H54 (cell line): ENCODE results near the gene GPR162.
A peak's percentile ranks its signal among the peaks of the same experiment; 100 is the strongest.
"Not testable (repeated sequence)": the region's sequence is repeated elsewhere in the genome, so short reads cannot be mapped to it uniquely, and the experiment has no call there.

Experiments used
- DNase-seq: peaks from one replicate; pipeline ENCODE4 v3.0.0; 2011; ENCODE audit warnings: low spot score, mixed read lengths; ENCODE audit not compliant: insufficient read length
- FAIRE-seq: peaks from 3 replicates; lab custom pipeline; 2011; peaks lifted over from hg19 to GRCh38; lab: Jason Lieb, UNC
- POLR2A ChIP-seq: IDR thresholded peaks from 2 replicates; pipeline ENCODE4 v1.6.1; 2011; ENCODE audit warnings: low read depth, mild to moderate bottlenecking, low read length

The GPR162 gene

DNA sequence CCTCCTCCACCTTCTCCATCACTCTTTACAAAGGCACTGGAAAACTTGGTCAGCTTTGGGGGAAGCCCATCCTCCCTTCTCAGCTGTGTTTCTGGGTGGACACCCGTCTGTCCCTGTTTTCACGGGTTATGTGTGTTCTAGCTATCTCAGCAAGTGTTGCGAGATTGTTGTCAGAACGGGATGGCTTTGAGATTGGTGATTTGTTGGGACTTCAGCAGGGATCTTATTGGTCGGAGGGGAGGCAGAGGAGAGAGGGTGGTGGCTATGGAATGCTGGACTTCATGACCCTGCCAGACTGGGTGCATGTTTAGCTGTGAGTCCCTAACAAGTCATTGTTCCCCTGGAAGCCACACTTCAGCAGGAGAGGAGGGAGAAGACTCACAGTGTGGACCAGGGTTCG, 32.4 kb downstream of the GPR162 start:
- no peak for FAIRE-seq
- no peak for DNase-seq
- no peak for TF ChIP-seq POLR2A

DNA sequence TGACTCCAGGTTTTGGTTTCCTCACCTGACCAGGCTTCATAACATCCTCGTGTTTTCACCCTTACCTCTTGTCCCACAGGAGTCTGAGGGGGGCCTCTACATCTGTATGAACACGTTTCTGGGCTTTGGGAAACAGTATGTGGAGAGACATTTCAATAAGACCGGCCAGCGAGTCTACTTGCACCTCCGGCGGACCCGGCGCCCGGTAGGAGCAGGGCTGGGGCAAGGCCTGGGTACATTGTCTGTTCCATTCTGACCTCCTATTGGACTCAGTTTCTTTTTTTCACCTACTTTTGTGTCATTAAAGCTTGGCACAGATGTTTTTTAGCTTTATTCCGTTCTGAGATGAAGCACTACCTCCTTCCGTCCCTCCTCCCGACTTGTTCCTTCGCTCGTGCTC, 33.7 kb downstream of the GPR162 start:
- no peak for FAIRE-seq
- TF ChIP-seq POLR2A = no peak
- DNase-seq = no peak

DNA sequence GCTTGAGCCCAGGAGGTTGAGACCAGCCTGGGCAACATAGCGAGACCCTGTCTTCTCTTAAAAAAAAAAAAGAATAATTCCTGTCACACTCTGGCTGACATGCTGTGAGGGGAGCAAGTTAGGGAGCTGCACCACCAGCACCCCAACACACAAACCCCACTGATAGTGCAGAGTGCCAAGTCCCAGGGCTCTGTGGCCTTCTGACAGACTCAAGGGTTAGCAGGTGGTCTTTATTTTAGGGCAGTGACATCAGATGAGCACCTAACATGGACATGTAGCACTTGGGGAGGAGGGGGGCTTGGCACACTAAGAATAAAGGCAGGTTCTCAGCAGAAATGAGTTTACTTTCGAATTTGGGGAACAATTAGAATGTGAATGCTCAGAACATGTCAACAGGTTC, 37.2 kb downstream of the GPR162 start:
- no peak for FAIRE-seq
- no peak for TF ChIP-seq POLR2A
- DNase-seq = no peak

DNA sequence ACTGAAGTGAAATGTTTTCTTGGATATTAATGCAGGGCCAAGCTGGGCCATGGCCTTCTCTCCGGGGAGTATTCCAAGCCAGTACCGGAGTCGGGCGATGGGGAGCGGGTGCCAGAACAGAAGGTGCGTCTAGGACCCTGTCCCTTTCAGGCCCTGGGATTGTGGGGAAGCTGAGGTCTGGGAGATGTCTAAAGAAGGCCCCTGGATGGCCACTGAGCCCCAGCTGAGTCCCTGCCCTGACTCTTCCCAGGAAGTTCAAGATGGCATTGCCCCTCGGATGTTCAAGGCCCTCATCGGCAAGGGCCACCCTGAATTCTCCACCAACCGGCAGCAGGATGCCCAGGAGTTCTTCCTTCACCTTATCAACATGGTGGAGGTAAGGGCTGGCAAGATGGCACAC, 38.5 kb downstream of the GPR162 start:
- TF ChIP-seq POLR2A = no peak
- FAIRE-seq (no peak), DNase-seq (no peak)

DNA sequence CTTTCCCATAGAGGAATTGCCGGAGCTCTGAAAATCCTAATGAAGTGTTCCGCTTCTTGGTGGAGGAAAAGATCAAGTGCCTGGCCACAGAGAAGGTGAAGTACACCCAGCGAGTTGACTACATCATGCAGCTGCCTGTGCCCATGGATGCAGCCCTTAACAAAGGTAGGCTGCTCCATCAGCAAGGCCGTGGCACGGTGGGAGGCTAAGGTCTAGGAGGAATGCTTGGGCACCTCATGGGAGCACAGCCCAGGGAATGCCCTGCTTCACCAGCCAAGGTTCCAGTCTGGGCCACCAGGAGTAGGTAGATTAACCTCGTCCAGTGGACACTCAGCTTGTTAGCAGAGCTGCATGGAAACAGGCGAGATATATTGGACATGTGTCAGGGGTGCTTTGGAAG, 39.3 kb downstream of the GPR162 start:
- FAIRE-seq = no peak
- no peak for TF ChIP-seq POLR2A
- no peak for DNase-seq

DNA sequence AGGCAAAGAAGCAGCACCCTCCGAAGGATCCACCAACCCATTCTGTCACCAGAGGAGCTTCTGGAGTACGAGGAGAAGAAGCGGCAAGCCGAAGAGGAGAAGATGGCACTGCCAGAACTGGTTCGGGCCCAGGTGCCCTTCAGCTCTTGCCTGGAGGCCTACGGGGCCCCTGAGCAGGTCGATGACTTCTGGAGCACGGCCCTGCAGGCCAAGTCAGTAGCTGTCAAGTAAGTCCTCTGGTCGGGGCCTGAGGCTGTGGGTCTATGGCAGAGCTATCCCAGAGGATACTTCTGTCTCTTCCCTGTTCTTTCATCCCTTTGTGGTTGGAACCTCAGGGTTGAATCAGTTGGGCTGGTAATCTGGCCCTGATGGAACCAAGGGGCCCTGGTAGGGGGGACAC, 39.8 kb downstream of the GPR162 start:
- no peak for DNase-seq
- FAIRE-seq = no peak
- no peak for TF ChIP-seq POLR2A

DNA sequence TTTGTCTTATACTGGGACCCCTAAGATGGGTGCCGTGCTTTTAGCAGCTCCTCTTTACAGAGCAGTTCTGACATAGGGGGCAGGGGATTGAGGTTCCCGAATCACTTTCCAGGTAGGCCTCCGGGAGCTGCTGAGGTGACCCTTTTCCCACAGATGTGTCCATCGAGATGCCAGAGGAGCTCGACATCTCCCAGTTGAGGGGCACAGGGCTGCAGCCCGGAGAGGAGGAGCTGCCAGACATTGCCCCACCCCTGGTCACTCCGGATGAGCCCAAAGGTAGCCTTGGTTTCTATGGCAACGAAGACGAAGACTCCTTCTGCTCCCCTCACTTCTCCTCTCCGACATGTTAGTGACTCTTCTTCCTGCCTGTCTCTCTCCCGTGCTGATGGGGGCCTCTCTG, 41.4 kb downstream of the GPR162 start:
- FAIRE-seq (no peak), DNase-seq (no peak)
- TF ChIP-seq POLR2A = no peak

DNA sequence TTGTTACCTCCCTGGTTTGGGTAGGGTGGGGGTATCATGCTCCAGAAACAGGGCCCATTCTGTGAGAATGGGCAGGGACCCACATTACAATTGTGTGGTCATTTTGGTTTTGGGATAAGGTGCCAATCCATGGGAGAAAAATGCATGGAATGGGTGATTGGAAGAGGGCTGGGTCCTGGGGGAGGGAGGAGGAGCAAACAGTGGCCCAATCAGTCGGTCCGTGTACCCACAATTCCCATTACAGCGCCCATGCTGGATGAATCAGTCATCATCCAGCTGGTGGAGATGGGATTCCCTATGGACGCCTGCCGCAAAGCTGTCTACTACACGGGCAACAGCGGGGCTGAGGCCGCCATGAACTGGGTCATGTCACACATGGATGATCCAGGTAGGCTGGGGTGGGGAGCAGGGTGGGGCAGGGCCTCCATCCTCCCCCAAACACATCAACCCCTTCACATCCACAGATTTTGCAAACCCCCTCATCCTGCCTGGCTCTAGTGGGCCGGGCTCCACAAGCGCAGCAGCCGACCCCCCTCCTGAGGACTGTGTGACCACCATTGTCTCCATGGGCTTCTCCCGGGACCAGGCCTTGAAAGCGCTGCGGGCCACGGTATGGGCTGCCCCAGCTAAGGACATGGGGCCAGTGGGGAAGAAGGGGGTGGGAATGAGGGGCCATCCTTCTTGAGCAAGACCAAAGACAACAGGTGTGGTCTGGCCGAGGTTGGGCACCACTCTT, 42.1 kb downstream of the GPR162 start:
- FAIRE-seq (no peak), DNase-seq (no peak)
- no peak for TF ChIP-seq POLR2A

DNA sequence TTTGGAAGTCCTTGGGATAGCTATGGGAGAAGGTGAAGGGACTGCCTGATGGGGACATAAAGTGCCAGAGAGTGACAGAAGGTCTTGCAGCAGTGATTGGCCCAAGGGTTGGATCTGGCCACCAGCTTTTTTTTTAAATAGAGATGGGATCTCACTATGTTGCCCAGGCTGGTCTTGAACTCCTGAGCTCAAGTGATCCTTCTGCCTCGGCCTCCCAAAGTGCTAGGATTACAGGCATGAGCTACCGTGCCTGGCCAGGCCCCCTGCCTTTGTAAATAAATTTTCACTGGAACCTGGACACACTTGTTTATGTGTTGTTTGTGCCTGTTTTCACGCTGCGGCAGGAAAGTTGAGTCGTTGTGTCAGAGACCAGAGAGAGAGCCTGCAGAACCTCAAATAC, 43.7 kb downstream of the GPR162 start:
- not testable (repeated sequence) for DNase-seq

DNA sequence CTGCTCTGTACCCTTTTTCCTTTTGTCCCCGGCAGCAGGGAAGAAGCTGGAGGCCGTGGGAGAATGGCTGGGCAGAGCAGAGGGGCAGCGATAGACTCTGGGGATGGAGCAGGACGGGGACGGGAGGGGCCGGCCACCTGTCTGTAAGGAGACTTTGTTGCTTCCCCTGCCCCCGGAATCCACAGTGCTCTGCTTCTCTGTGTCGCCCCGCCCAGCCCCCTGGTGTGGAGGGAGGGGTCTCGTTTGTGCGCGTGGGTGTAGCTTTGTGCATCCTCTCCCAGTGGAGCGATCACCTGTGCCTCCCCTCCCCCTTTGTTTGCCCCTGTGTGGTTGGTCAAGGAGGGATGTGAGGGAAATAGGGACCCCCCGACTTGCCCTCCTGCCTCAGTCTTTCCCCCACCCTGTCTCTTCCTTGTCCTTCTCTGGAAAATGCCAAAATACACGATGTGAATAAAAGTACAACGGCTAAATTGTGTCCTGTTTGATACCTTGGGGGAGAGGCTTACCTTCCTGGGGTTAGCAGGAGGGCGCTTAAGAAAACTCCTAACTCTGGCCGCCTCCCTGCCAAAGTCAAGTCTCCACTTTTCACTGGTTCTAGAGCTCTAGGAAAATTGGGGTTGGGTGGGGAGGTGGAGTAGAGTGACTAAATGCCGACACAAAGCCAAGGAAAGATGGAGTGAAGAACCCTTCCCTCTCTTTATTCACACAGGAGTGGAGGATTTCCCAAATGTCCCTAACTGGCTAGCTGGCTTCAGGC, 44.7 kb downstream of the GPR162 start:
- no peak for DNase-seq
- TF ChIP-seq POLR2A = no peak
- no peak for FAIRE-seq

More for the DNA sequence above, 43.7 kb downstream of the GPR162 start:
- FAIRE-seq = not testable (repeated sequence)

DNA sequence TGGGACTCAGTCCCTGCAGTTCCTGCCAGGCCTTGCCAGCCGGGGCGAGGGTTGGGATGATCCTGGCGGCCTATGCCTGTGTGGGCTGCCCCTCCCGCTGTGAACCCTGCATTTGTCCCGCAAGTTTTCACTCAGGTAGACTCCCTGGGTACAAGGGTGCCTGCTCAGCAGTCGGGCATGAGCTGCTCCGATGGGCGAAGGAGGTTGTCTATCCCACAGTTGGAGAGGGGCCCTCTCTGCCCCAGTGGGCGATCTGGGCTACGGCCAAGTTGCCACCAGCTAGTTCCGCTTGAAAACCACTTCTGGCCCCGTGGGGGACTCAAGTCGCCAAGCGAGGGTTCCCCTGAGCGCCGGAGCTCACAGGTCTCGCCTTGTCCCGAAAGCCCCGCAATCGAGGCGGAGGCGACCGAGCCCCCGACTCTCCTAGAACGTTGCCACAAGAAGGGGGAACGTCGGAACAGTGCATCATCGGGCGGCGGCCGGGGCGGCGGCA, 45.3 kb downstream of the GPR162 start:
- TF ChIP-seq POLR2A = no peak
- no peak for FAIRE-seq
- no peak for DNase-seq

DNA sequence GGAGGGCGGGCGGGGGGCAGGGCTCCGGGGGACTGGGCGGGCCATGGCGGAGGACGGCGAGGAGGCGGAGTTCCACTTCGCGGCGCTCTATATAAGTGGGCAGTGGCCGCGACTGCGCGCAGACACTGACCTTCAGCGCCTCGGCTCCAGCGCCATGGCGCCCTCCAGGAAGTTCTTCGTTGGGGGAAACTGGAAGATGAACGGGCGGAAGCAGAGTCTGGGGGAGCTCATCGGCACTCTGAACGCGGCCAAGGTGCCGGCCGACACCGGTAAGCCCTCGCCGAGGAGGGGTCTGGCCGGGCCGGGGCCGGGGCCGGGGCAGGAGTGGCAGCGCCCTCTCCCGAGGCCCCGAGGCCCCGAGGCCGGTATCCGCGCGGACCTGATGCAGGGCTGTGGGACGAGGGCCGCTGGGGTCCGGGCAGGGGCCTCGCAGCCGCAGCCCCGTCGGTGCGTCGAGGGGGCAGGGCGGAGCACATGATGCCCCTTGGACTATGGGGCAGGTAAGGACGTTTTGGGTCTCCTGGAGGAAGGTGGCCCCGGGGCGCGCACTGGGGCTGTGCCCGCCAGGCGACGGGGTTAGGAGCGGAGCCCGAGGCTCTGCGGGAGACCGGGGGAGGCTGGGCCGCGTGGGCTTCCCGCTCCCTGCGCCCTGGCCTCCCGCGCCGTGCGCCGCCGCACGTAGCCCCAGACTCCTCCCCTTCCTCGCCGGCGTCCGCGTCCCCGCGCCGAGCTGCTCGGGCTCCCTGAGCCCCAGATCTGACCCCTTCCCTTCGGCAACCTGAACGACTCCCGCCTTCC, 46.0 kb downstream of the GPR162 start, which contains the start of gene TPI1:
Gene TPI1, plus strand, starts transcription at position 119 of the 798 bp plus-strand sequence. Its CDS starts 36 bp downstream, at position 155.
- FAIRE-seq (no peak), DNase-seq (peak; percentile 69)
- peak; percentile 98 for TF ChIP-seq POLR2A

DNA sequence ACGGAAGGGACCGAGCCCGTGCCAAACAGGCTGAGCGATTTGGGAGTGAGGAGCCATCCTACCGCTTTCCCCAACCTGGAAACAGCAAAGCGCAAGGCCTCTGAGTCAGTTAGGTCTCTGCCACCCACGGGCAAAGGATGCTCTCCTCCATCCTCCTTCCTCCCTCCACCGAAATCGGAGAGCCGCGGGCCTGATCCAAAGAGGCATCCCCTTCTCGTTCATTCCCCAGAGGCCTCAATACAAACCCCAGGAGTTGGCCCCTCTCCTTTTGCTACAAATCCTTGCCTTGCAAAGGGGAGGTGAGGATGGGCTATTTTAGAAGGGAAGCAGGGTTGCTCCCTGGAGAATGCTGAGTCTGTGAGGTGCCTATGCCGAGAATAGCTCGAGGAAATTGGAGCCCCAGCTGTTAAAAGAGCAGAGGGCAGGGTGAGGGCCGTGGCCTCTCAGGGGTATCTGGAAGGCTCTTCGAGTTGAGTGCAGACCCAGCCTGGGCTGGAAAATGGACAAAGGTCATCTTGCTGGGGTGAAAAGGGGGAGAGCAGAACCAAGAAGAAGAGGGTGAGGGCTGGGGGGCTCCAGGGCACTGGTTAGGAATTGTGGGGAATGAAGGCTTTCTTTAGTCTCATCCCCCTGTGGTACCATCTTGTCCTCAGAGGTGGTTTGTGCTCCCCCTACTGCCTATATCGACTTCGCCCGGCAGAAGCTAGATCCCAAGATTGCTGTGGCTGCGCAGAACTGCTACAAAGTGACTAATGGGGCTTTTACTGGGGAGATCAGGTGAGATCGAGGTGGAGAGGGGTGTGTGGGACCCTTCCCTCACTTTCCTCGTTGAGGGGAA, 46.8 kb downstream of the GPR162 start:
- TF ChIP-seq POLR2A = no peak
- DNase-seq (no peak), FAIRE-seq (no peak)
